Testis (tissue), 2 donors: ENCODE measurements around the gene KCNH2.

Source experiments
- POLR2A ChIP-seq: fragments of 450-650 bp; IDR thresholded peaks from one replicate; pipeline ENCODE4 v1.6.1; 2017; ENCODE audit warnings: antibody characterized with exemption, mild to moderate bottlenecking, moderate library complexity
- TF ChIP-seq, protein P1 (sequence below), 3 experiments: fragments of 450-650 bp in 2 of 3; fragments of 200-600 bp in 1 of 3; sonication (generic) in 1 of 3; IDR thresholded peaks; one replicate each; pipeline ENCODE4 v1.5.1; 2016 to 2019; ENCODE audit warnings: antibody characterized with exemption in 3 of 3, mild to moderate bottlenecking in 2 of 3, moderate library complexity in 1 of 3

DNA sequence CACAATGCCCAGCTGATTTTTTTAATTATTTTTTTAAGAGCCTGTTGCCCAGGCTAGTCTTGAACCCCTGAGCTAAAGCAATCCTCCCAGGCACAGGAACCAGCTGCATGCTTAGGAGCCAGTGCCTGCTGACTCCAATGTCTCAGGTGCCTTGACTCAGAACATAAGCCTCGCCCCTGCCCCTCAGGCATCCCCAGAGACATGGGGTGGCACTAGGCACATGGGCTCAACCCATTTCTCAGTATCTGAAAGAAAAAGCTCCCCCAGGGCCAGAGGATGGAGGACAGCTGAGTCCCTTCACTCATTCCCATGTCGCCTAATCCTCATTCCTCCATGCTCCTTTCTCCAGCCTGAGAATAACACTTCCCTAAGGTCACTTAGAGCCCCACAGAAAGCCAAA, 39.1 kb downstream of the KCNH2 start:
- TF ChIP-seq, protein P1, sequence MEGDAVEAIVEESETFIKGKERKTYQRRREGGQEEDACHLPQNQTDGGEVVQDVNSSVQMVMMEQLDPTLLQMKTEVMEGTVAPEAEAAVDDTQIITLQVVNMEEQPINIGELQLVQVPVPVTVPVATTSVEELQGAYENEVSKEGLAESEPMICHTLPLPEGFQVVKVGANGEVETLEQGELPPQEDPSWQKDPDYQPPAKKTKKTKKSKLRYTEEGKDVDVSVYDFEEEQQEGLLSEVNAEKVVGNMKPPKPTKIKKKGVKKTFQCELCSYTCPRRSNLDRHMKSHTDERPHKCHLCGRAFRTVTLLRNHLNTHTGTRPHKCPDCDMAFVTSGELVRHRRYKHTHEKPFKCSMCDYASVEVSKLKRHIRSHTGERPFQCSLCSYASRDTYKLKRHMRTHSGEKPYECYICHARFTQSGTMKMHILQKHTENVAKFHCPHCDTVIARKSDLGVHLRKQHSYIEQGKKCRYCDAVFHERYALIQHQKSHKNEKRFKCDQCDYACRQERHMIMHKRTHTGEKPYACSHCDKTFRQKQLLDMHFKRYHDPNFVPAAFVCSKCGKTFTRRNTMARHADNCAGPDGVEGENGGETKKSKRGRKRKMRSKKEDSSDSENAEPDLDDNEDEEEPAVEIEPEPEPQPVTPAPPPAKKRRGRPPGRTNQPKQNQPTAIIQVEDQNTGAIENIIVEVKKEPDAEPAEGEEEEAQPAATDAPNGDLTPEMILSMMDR (IDR thresholded peaks at IDR 0.05), result no peak
- TF ChIP-seq POLR2A, result no peak
